ENCODE data around the gene PHLDB1.
"Not testable (repeated sequence)": the region's sequence is repeated elsewhere in the genome, so short reads cannot be mapped to it uniquely, and the experiment has no call there.

Gene PHLDB1

DNA sequence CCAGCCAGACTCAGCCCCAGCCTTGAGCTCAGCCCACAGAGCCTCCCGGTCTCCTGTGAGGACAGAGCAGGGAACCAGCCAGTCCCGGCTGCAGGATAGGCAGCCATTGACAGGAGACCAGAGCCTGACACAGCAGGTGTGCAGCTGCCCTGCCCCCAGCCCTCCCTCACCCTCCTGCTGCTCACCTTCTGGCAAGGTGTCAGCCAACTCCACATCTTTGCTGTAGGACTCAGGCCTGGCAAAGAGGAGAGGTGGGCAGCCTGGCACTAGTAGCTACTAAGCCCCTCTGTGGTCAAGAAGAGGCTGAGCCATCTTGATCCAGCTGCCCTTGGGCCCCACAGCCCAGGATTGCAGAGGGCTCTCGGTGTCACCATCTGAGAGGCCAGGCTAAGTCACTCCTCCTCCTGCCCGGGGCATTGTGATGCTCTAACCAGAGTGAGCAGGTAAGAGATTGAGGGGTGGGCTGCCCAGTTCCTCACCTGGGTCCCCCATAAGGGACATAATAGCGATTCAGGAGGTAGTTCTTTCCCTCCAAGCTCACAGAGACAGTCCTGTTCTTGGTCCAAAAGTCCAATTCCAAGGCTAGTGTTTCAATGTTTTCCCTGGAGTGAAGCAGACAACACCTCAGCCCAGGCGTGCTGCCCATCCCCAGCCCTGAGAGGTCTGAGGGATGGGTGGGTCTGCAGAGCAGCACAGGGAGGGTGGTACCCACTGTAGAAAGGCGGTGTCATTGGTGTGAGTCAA, 53.4 kb downstream of the PHLDB1 start:
- no peak for DNase-seq
- ATAC-seq = no peak
- H3K9me3 Mint-ChIP-seq = no peaks in the 10 kb centered on the region
- H3K27me3 Mint-ChIP-seq = no peaks in the 10 kb centered on the region
- H3K27ac Mint-ChIP-seq = no peak overlapping the region
- no peaks in the 10 kb centered on the region for H3K36me3 Mint-ChIP-seq (ENCODE audit: low read depth)
- no peak overlapping the region for H3K4me3 Mint-ChIP-seq
- H3K4me1 Mint-ChIP-seq = no peaks in the 10 kb centered on the region

DNA sequence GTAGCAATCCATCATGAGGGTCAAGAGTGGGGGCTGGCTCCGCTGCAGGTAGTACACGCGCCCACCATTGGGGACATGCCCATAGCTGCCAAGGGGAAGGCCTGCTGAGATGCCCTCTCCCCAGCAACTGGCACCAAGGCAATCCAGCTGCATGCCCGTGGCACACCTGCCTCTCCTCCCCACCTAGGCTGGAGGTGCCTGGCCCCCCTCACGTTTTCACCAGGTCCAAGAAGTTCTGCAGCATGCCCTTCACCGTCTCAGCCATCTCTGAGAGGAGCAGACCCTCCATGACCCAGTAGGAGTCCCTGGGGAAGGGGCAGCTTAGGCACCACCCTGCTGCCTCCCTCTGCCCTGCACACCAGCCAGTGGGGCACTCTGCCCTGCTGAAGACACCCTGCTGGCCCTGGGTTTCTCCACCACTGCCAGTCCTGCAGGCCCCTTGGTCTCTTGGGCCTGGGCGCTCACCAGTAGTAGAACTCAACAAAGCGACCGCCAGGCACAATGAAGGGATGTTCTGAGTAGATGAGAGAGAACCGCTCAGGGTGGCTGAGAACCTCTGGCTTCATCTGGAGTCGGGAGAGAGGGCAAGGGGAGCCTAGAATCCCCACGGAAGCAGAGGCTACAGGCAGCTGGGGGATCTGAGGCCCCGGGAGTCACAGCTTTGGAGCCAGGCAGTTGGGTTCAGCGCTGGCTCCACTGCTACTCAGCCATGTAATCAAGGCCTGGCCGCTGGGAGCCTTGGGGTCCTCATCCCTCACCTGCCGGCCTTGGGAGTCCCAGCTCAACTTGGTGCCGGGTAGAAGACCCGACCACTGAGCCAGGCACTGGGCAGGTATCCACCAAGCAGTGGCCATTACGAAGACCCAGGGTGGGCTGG, 54.2 kb downstream of the PHLDB1 start:
- Mint-ChIP-seq H3K9me3 (no peaks in the 10 kb centered on the region), H3K27me3 (no peaks in the 10 kb centered on the region), H3K27ac (no peak overlapping the region), H3K36me3 (ENCODE audit: low read depth) (no peaks in the 10 kb centered on the region), H3K4me3 (no peak overlapping the region), H3K4me1 (no peaks in the 10 kb centered on the region)
- ATAC-seq (no peak), DNase-seq (no peak)

DNA sequence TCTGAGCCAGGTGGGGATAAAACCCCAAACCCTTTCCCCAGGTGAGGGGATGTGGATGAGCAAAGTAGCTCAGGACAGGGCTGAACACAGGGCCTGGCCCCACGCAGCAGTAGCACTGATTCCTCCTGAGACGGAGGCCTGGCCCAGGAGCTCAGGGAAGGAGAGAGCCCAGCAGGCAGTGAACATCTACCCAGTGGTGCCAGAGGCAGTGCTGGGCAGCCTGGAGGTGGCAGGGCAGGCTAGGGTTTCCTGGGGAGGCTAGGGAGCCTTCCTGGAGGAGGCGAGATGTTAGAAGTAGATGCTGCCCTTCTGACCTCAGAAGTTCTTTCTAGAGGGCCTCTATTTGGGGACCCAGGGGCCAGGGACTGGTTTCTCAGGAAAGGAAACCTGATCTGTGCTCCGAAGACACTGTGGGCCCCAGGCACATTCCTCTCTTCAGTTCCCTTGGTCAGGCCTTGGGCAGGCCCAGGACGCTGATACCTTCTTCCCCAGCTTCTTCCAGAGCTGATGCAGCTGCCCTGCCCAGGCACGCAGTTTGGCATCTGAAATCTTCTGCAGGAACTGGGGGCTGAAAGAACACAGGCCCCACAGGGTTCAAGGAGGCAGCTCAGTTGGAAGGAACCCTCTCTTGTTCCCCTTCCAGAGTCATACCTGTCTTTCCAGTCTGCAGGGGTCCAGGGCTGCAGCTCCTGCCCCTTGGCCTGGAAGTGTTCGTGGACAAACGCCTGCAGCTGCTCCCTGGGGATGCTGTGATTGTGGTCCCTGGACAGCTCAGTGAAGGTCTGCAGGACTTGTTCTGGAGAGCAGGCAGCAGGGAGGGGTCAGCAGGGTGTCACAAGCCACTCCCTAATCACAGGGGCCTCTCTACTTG, 55.2 kb downstream of the PHLDB1 start:
- no peaks in the 10 kb centered on the region for H3K9me3 Mint-ChIP-seq
- H3K27me3 Mint-ChIP-seq = no peaks in the 10 kb centered on the region
- no peaks in the 10 kb centered on the region for H3K36me3 Mint-ChIP-seq (ENCODE audit: low read depth)
- H3K4me3 Mint-ChIP-seq = no peak overlapping the region
- DNase-seq (no peak), ATAC-seq (no peak)
- H3K4me1 Mint-ChIP-seq = no peaks in the 10 kb centered on the region
- no peak overlapping the region for H3K27ac Mint-ChIP-seq

GRCh38 chr11:118663381-118663780, 56.0 kb downstream of the PHLDB1 start:
- Mint-ChIP-seq H3K27me3 (peaks cover 4% of the 10 kb centered on the region), H3K27ac (no peak overlapping the region), H3K4me3 (no peak overlapping the region), H3K4me1 (no peaks in the 10 kb centered on the region), H3K36me3 (ENCODE audit: low read depth) (no peaks in the 10 kb centered on the region), H3K9me3 (no peaks in the 10 kb centered on the region)
- DNase-seq = no peak
- no peak for ATAC-seq

DNA sequence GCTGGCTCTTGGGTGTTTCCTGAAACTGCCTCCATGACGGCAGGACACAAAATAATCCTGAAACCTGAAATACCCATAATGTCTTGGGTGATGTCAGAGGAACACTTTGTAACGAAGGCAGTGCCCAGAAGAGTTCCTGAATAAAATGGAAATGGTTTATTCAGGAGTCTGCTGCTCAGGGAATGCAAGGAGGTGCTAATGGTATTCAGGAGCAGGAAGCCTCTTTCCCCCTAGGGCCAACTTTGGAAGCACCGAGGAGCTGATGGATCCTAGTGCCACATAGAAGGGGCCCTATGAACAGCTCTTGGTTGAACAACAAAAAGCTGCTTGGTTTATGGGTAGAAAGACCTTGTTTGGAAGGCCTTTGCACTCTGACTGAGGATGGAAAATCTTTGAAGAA, 56.5 kb downstream of the PHLDB1 start:
- no peaks in the 10 kb centered on the region for H3K9me3 Mint-ChIP-seq
- DNase-seq (no peak), ATAC-seq (no peak)
- H3K36me3 Mint-ChIP-seq (ENCODE audit: low read depth) = no peaks in the 10 kb centered on the region
- no peaks in the 10 kb centered on the region for H3K4me1 Mint-ChIP-seq
- H3K27me3 Mint-ChIP-seq = peaks cover 4% of the 10 kb centered on the region
- no peak overlapping the region for H3K27ac Mint-ChIP-seq
- no peak overlapping the region for H3K4me3 Mint-ChIP-seq

- ATAC-seq (no peak), DNase-seq (no peak)
- Mint-ChIP-seq H3K9me3 (peaks cover 11% of the 10 kb centered on the region), H3K4me3 (no peak overlapping the region), H3K27ac (no peak overlapping the region), H3K27me3 (peaks cover 7% of the 10 kb centered on the region), H3K36me3 (ENCODE audit: low read depth) (no peaks in the 10 kb centered on the region), H3K4me1 (no peaks in the 10 kb centered on the region)
Observed at GRCh38 chr11:118666371-118666770, 59.0 kb downstream of the PHLDB1 start.

GRCh38 chr11:118670063-118670462, 62.6 kb downstream of the PHLDB1 start:
- Mint-ChIP-seq H3K36me3 (ENCODE audit: low read depth) (no peaks in the 10 kb centered on the region), H3K4me3 (no peak overlapping the region), H3K27ac (no peak overlapping the region), H3K9me3 (peaks cover 15% of the 10 kb centered on the region), H3K4me1 (no peaks in the 10 kb centered on the region), H3K27me3 (peaks cover 7% of the 10 kb centered on the region)
- no peak for ATAC-seq
- no peak for DNase-seq

DNA sequence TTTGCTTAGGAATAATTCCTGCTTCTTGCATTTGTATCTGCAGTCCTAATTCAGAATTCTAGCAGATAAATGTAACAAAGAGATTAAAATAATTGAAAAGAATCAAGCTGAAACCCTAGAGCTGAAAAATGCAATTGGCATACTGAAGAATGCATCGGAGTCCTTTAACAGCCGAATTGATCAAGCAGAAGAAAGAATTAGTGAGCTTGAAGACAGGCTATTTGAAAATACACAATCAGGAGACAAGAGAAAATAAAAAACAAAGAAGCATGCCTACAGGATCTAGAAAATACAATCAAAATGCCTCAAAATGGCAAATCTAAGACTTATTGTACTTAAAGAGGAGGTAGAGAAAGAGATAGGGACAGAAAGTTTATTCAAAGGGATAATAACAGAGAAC, 63.8 kb downstream of the PHLDB1 start:
- no peak for DNase-seq
- Mint-ChIP-seq H3K27me3 (peaks cover 7% of the 10 kb centered on the region), H3K9me3 (peaks cover 15% of the 10 kb centered on the region), H3K27ac (no peak overlapping the region), H3K4me1 (no peaks in the 10 kb centered on the region), H3K4me3 (no peak overlapping the region), H3K36me3 (ENCODE audit: low read depth) (no peaks in the 10 kb centered on the region)
- no peak for ATAC-seq

GRCh38 chr11:118672846-118673245, 65.4 kb downstream of the PHLDB1 start:
- H3K4me1 Mint-ChIP-seq = no peaks in the 10 kb centered on the region
- no peak overlapping the region for H3K4me3 Mint-ChIP-seq
- peaks cover 2% of the 10 kb centered on the region for H3K36me3 Mint-ChIP-seq (ENCODE audit: low read depth)
- H3K27ac Mint-ChIP-seq = no peak overlapping the region
- ATAC-seq (no peak), DNase-seq (no peak)
- peaks cover 7% of the 10 kb centered on the region for H3K27me3 Mint-ChIP-seq
- peaks cover 15% of the 10 kb centered on the region for H3K9me3 Mint-ChIP-seq

GRCh38 chr11:118673361-118674081, 66.1 kb downstream of the PHLDB1 start:
- peaks cover 2% of the 10 kb centered on the region for H3K36me3 Mint-ChIP-seq (ENCODE audit: low read depth)
- peaks cover 15% of the 10 kb centered on the region for H3K9me3 Mint-ChIP-seq
- no peak overlapping the region for H3K27ac Mint-ChIP-seq
- ATAC-seq = no peak
- H3K27me3 Mint-ChIP-seq = peaks cover 3% of the 10 kb centered on the region
- no peak for DNase-seq
- no peak overlapping the region for H3K4me3 Mint-ChIP-seq
- H3K4me1 Mint-ChIP-seq = no peaks in the 10 kb centered on the region

DNA sequence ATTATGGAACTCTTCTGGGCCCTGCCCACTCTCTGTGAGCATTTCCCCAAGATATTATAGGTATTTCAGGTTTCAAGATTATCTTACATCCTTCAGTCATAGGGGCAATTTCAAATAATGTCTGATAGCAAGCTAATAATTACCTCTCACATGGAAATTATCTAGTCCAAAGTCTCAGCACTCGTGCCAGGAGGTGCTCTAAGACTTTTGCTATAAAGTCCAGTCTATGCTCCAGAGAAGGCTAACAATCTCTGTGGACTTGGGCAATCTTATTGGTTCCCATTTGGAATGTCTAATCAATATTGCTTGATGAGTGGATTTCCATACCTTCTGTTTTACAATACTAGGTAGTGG, 66.6 kb downstream of the PHLDB1 start:
- DNase-seq = no peak
- no peak for ATAC-seq

GRCh38 chr11:118677977-118678376, 70.6 kb downstream of the PHLDB1 start:
- Mint-ChIP-seq H3K27ac (no peak overlapping the region), H3K36me3 (ENCODE audit: low read depth) (peaks cover 2% of the 10 kb centered on the region), H3K27me3 (no peaks in the 10 kb centered on the region), H3K4me3 (no peak overlapping the region), H3K4me1 (no peaks in the 10 kb centered on the region), H3K9me3 (no peaks in the 10 kb centered on the region)
- DNase-seq (no peak), ATAC-seq (no peak)

More for the DNA sequence above, 66.6 kb downstream of the PHLDB1 start:
- Mint-ChIP-seq H3K4me3 (no peak overlapping the region), H3K27ac (no peak overlapping the region), H3K4me1 (no peaks in the 10 kb centered on the region), H3K36me3 (ENCODE audit: low read depth) (peaks cover 2% of the 10 kb centered on the region), H3K9me3 (peaks cover 15% of the 10 kb centered on the region), H3K27me3 (peaks cover 3% of the 10 kb centered on the region)

DNA sequence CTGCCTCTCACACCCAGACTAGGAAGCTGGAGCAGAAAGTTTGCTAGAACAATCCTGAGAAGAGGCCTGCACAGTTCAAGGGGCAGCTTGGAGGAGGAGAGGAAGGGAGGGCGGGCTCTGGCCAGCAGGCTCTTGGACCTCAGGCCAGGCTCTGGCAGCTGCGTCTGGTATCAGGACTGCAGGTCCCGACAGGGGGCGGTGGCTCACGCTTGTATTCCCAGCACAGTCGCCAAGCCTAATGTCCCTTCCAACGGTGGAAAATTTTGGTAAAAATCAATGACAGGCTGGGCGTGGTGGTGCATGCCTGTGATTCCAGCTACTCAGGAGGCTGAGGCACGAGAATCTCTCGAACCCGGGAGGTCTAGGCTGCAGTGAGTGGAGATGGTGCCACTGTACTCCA, 71.5 kb downstream of the PHLDB1 start:
- not testable (repeated sequence) for H3K27me3 Mint-ChIP-seq; H3K4me1 Mint-ChIP-seq; DNase-seq; H3K36me3 Mint-ChIP-seq (ENCODE audit: low read depth); H3K4me3 Mint-ChIP-seq; ATAC-seq; H3K9me3 Mint-ChIP-seq; H3K27ac Mint-ChIP-seq

DNA sequence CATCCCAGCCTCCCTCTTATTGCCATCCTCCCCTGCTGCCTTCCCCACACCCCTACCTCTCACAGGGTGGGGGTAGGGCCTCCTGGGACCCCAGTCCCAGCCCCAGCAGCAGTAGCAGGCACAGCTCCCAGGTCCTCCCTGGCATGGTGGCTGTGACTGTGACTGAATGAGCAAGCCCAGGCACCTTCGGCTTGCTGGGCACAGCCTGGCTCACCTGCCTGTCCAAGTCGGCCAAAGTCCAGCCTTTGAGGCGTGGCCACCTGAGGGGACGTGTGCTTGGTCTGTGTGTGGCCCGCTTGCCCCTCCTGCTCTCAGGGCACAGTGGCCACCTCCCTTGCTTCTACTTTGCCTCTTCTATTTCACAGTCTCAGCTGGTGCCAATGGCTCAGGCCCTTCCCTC, 72.1 kb downstream of the PHLDB1 start, which contains the start of gene TREH:
TREH (minus strand) TSS at position 168 of the 400 bp plus-strand sequence; CDS start at position 145, 23 bp downstream.
- H3K4me3 Mint-ChIP-seq = no peak within 1 kb of the TSS
- no peaks in the 10 kb centered on the region for H3K4me1 Mint-ChIP-seq

More for the DNA sequence above, 72.1 kb downstream of the PHLDB1 start, which contains the start of gene TREH:
- DNase-seq (no peak), ATAC-seq (no peak)
- Mint-ChIP-seq H3K27ac (no peak within 1 kb of the TSS), H3K27me3 (no peaks in the 10 kb centered on the region), H3K36me3 (ENCODE audit: low read depth) (peaks cover 2% of the 10 kb centered on the region), H3K9me3 (no peaks in the 10 kb centered on the region)
